ENCODE measurements around the gene ETFB. TPM values are rescaled to one million over a fixed set of nuclear protein-coding genes. Genes with fewer than 3 reads are reported as not detected.

The ETFB gene
- total RNA-seq, 1 donor = 76.4 TPM

GRCh38 chr19:51333836-51334460 lies 32.2 kb downstream of the ETFB start:
- DNase-seq (ENCODE audit: low read depth) = no peak
- TF ChIP-seq, protein P1, sequence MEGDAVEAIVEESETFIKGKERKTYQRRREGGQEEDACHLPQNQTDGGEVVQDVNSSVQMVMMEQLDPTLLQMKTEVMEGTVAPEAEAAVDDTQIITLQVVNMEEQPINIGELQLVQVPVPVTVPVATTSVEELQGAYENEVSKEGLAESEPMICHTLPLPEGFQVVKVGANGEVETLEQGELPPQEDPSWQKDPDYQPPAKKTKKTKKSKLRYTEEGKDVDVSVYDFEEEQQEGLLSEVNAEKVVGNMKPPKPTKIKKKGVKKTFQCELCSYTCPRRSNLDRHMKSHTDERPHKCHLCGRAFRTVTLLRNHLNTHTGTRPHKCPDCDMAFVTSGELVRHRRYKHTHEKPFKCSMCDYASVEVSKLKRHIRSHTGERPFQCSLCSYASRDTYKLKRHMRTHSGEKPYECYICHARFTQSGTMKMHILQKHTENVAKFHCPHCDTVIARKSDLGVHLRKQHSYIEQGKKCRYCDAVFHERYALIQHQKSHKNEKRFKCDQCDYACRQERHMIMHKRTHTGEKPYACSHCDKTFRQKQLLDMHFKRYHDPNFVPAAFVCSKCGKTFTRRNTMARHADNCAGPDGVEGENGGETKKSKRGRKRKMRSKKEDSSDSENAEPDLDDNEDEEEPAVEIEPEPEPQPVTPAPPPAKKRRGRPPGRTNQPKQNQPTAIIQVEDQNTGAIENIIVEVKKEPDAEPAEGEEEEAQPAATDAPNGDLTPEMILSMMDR (IDR thresholded peaks at IDR 0.05; ENCODE audit: insufficient read depth, low read depth, low read length) = no peak
- H3K4me3 ChIP-seq (ENCODE audit: low read depth, low read length) = no peak overlapping the region

DNA sequence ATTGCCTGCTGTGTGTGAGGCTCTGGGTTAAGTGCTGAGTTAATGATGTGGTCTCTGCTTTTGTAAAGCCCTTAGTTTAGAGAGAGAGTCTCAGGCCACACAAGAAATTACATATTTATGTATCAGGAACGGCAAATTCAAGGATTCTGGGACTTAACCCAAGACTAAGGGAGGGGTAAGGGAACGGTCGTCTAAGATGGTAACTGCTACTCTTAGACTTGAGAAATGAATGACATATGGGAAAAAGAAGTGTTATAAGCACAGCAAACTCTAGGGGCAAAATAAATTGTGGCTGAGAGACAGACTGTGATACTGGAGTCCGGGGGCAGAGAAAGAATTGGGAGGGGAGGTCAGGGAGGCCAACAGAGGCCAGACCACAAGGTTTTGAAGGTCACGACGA lies 34.5 kb downstream of the ETFB start:
- H3K4me3 ChIP-seq (ENCODE audit: low read depth, low read length) = no peak overlapping the region
- TF ChIP-seq, protein P1 (IDR thresholded peaks at IDR 0.05; ENCODE audit: insufficient read depth, low read depth, low read length) = no peak
- no peak for DNase-seq (ENCODE audit: low read depth)

GRCh38 chr19:51331193-51331592 lies 35.0 kb downstream of the ETFB start:
- H3K4me3 ChIP-seq (ENCODE audit: low read depth, low read length) = no peak overlapping the region
- TF ChIP-seq, protein P1 (IDR thresholded peaks at IDR 0.05; ENCODE audit: insufficient read depth, low read depth, low read length) = no peak
- DNase-seq (ENCODE audit: low read depth) = no peak

- DNase-seq (ENCODE audit: low read depth) = no peak
- TF ChIP-seq, protein P1 (IDR thresholded peaks at IDR 0.05; ENCODE audit: insufficient read depth, low read depth, low read length) = no peak
- H3K4me3 ChIP-seq (ENCODE audit: low read depth, low read length) = no peak overlapping the region
Measured at GRCh38 chr19:51330366-51330765, 35.8 kb downstream of the ETFB start.

DNA sequence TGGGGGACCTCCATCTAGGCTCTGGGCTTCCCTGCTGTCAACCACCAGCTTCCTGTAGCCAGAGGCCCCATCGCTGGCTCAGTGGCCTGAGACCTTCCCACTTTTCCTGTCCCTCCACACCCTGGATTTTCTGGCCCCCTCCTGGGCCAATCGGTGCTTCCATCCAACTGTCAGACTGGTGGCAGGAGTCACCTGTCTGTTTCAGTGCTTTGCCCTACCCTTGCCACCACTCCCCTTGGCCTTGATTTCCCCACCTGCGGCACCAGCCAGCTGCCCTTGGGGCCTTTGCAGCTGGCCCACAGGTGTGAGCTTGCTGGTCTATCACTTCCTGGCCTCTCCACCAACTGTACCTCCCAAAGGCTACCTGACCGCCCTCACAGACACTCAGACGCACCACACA lies 36.8 kb downstream of the ETFB start:
- no peak for DNase-seq (ENCODE audit: low read depth)
- H3K4me3 ChIP-seq (ENCODE audit: low read depth, low read length) = no peak overlapping the region
- TF ChIP-seq, protein P1 (IDR thresholded peaks at IDR 0.05; ENCODE audit: insufficient read depth, low read depth, low read length) = no peak

GRCh38 chr19:51327066-51328001 lies 38.9 kb downstream of the ETFB start:
- TF ChIP-seq, protein P1 (IDR thresholded peaks at IDR 0.05; ENCODE audit: insufficient read depth, low read depth, low read length) = no peak
- DNase-seq (ENCODE audit: low read depth) = peak; percentile 38
- H3K4me3 ChIP-seq (ENCODE audit: low read depth, low read length) = peak overlapping the region; percentile 36

All from fibroblast of villous mesenchyme (primary cell).